Activated CD4-positive, alpha-beta T cell treated with anti-CD3 and anti-CD28 coated beads for 36 hours (primary cell): Measurements from ENCODE around the gene INPP5A. TPM values are rescaled to one million over a fixed set of nuclear protein-coding genes. Genes with fewer than 3 reads are reported as not detected.

Source experiments
- ATAC-seq: fragments of 200-7000 bp; cut with Tn5 transposase; one replicate; pipeline ENCODE4 v1.10.0; 2021; ENCODE audit warnings: mild to moderate bottlenecking, moderate library complexity
- CTCF ChIA-PET: fragments of 350-600 bp; sonication (Branson Sonifier 250); formaldehyde crosslinking; loops from one replicate; lab custom pipeline; 2021; ENCODE audit warnings: antibody characterized with exemption; lab: Charles Lee
- POLR2A ChIA-PET: fragments of 350-600 bp; sonication (Branson Sonifier 250); formaldehyde crosslinking; loops from one replicate; lab custom pipeline; 2021; ENCODE audit warnings: antibody characterized with exemption, inconsistent platforms; lab: Charles Lee
- DNase-seq: peaks from one replicate; pipeline ENCODE4 v3.0.0-alpha.2; 2020
- H3K27ac Mint-ChIP-seq: one replicate; pipeline ENCODE4 v1.8.0; 2021; ENCODE audit warnings: mixed read lengths
- H3K27me3 Mint-ChIP-seq: one replicate; pipeline ENCODE4 v1.8.0; 2021; ENCODE audit warnings: mixed read lengths
- H3K36me3 Mint-ChIP-seq: one replicate; pipeline ENCODE4 v1.8.0; 2021; ENCODE audit warnings: low read depth, mixed read lengths
- H3K4me1 Mint-ChIP-seq: one replicate; pipeline ENCODE4 v1.8.0; 2021; ENCODE audit warnings: mixed read lengths
- H3K4me3 Mint-ChIP-seq: one replicate; pipeline ENCODE4 v1.8.0; 2021; ENCODE audit warnings: mild to moderate bottlenecking, moderate library complexity, mixed read lengths
- H3K9me3 Mint-ChIP-seq: one replicate; pipeline ENCODE4 v1.8.0; 2021; ENCODE audit warnings: low read depth, mixed read lengths
- intact Hi-C, 2 experiments: fragments of 100-400 bp; cut with DNase I in 1 of 2; cut with micrococcal nuclease in 1 of 2; formaldehyde crosslinking; loops; one replicate each; pipeline versions ENCODE4 v1.14.2 to v1.15.1; 2022 to 2024; cut with DNase I, micrococcal nuclease
- total RNA-seq, 2 experiments: library from RNA; stranded (reverse); gene quantifications; one replicate each; pipeline ENCODE4 v1.2.3, GENCODE V29; 2021

The INPP5A gene
- total RNA-seq, 2 experiments from 2014 or later: 8.1 to 9.3 TPM

- Mint-ChIP-seq H3K4me3 (no peak overlapping the region), H3K27ac (no peak overlapping the region), H3K27me3 (no peaks in the 10 kb centered on the region), H3K36me3 (peaks cover 14% of the 10 kb centered on the region), H3K4me1 (peaks cover 19% of the 10 kb centered on the region), H3K9me3 (peaks cover 2% of the 10 kb centered on the region)
- intact Hi-C loops: no loop called here
- POLR2A ChIA-PET: no interaction called here
- DNase-seq (no peak), ATAC-seq (no peak)
- CTCF ChIA-PET: no interaction called here
Observed at GRCh38 chr10:132687893-132688579, 150.4 kb downstream of the INPP5A start.

- peaks cover 4% of the 10 kb centered on the region for H3K9me3 Mint-ChIP-seq
- H3K27me3 Mint-ChIP-seq: no peaks in the 10 kb centered on the region
- peaks cover 16% of the 10 kb centered on the region for H3K36me3 Mint-ChIP-seq
- H3K27ac Mint-ChIP-seq: no peak overlapping the region
- CTCF ChIA-PET: no interaction called here
- ATAC-seq (no peak), DNase-seq (no peak)
- H3K4me1 Mint-ChIP-seq: peaks cover 17% of the 10 kb centered on the region
- intact Hi-C loops: no loop called here
- POLR2A ChIA-PET: no interaction called here
- H3K4me3 Mint-ChIP-seq: no peak overlapping the region
Observed at GRCh38 chr10:132688580-132689420, 151.2 kb downstream of the INPP5A start.

- CTCF ChIA-PET: interaction anchor here (0.5 kb wide), 1 partner anchor 250 kb away, joined by 3 read pairs; no protein-coding TSS in a partner anchor
- ATAC-seq (no peak), DNase-seq (no peak)
- POLR2A ChIA-PET: no interaction called here
- Mint-ChIP-seq H3K27ac (no peak overlapping the region), H3K9me3 (peaks cover 11% of the 10 kb centered on the region), H3K4me3 (no peak overlapping the region), H3K36me3 (peaks cover 20% of the 10 kb centered on the region), H3K4me1 (peaks cover 8% of the 10 kb centered on the region), H3K27me3 (no peaks in the 10 kb centered on the region)
- intact Hi-C loops: no loop called here
Observed at GRCh38 chr10:132689721-132690360, 152.3 kb downstream of the INPP5A start.

GRCh38 chr10:132690401-132690800 lies 152.8 kb downstream of the INPP5A start:
- ChIA-PET CTCF (no interaction called here), POLR2A (no interaction called here)
- Mint-ChIP-seq H3K4me3 (no peak overlapping the region), H3K36me3 (peaks cover 20% of the 10 kb centered on the region), H3K27me3 (no peaks in the 10 kb centered on the region), H3K4me1 (peaks cover 2% of the 10 kb centered on the region), H3K9me3 (peaks cover 11% of the 10 kb centered on the region), H3K27ac (no peak overlapping the region)
- ATAC-seq: no peak
- intact Hi-C loops: no loop called here
- no peak for DNase-seq

GRCh38 chr10:132690821-132691610 lies 153.4 kb downstream of the INPP5A start:
- intact Hi-C loops: no loop called here
- no peak overlapping the region for H3K27ac Mint-ChIP-seq
- no peaks in the 10 kb centered on the region for H3K27me3 Mint-ChIP-seq
- no peak for ATAC-seq
- peaks cover 20% of the 10 kb centered on the region for H3K36me3 Mint-ChIP-seq
- no peak for DNase-seq
- H3K4me1 Mint-ChIP-seq: no peaks in the 10 kb centered on the region
- no peak overlapping the region for H3K4me3 Mint-ChIP-seq
- H3K9me3 Mint-ChIP-seq: peaks cover 11% of the 10 kb centered on the region
- POLR2A ChIA-PET: no interaction called here
- CTCF ChIA-PET: no interaction called here

GRCh38 chr10:132691711-132692153 lies 154.1 kb downstream of the INPP5A start:
- Mint-ChIP-seq H3K27me3 (no peaks in the 10 kb centered on the region), H3K4me3 (no peak overlapping the region), H3K27ac (no peak overlapping the region), H3K36me3 (peaks cover 20% of the 10 kb centered on the region), H3K9me3 (peaks cover 11% of the 10 kb centered on the region), H3K4me1 (no peaks in the 10 kb centered on the region)
- DNase-seq (no peak), ATAC-seq (no peak)
- POLR2A ChIA-PET: no interaction called here
- CTCF ChIA-PET: no interaction called here
- intact Hi-C loops: no loop called here

- no peak overlapping the region for H3K4me3 Mint-ChIP-seq
Observed at GRCh38 chr10:132692311-132692710, 154.7 kb downstream of the INPP5A start.

GRCh38 chr10:132693676-132694075 lies 156.1 kb downstream of the INPP5A start:
- H3K27ac Mint-ChIP-seq: no peak overlapping the region
- intact Hi-C loops: no loop called here
- peaks cover 19% of the 10 kb centered on the region for H3K36me3 Mint-ChIP-seq
- H3K9me3 Mint-ChIP-seq: peaks cover 11% of the 10 kb centered on the region
- no peaks in the 10 kb centered on the region for H3K27me3 Mint-ChIP-seq
- H3K4me3 Mint-ChIP-seq: no peak overlapping the region
- ATAC-seq (no peak), DNase-seq (no peak)
- no peaks in the 10 kb centered on the region for H3K4me1 Mint-ChIP-seq
- POLR2A ChIA-PET: no interaction called here
- CTCF ChIA-PET: interaction anchor here (0.9 to 1.8 kb wide), 2 partner anchors 25 to 39 kb away, joined by 3 to 6 read pairs; no protein-coding TSS in a partner anchor

More at GRCh38 chr10:132692311-132692710, 154.7 kb downstream of the INPP5A start:
- no peak for ATAC-seq
- Mint-ChIP-seq H3K9me3 (peaks cover 11% of the 10 kb centered on the region), H3K4me1 (no peaks in the 10 kb centered on the region), H3K36me3 (peaks cover 20% of the 10 kb centered on the region), H3K27me3 (no peaks in the 10 kb centered on the region), H3K27ac (no peak overlapping the region)
- DNase-seq: no peak
- POLR2A ChIA-PET: no interaction called here
- intact Hi-C loops: no loop called here
- CTCF ChIA-PET: interaction anchor here (1.8 kb wide), 1 partner anchor 38 kb away, joined by 6 read pairs; no protein-coding TSS in a partner anchor

- Mint-ChIP-seq H3K36me3 (peaks cover 12% of the 10 kb centered on the region), H3K27ac (no peak overlapping the region), H3K4me3 (no peak overlapping the region), H3K27me3 (no peaks in the 10 kb centered on the region), H3K4me1 (no peaks in the 10 kb centered on the region), H3K9me3 (peaks cover 11% of the 10 kb centered on the region)
- intact Hi-C loops: no loop called here
- ATAC-seq (peak; percentile 30), DNase-seq (no peak)
- ChIA-PET POLR2A (no interaction called here), CTCF (no interaction called here)
Observed at GRCh38 chr10:132696204-132696603, 158.6 kb downstream of the INPP5A start.

- ATAC-seq: no peak
- CTCF ChIA-PET: no interaction called here
Observed at GRCh38 chr10:132696728-132697577, 159.4 kb downstream of the INPP5A start.

More at GRCh38 chr10:132696728-132697577, 159.4 kb downstream of the INPP5A start:
- Mint-ChIP-seq H3K27me3 (no peaks in the 10 kb centered on the region), H3K9me3 (peaks cover 9% of the 10 kb centered on the region), H3K4me3 (no peak overlapping the region), H3K27ac (no peak overlapping the region), H3K36me3 (peaks cover 8% of the 10 kb centered on the region), H3K4me1 (no peaks in the 10 kb centered on the region)
- POLR2A ChIA-PET: no interaction called here
- intact Hi-C loops: no loop called here
- DNase-seq: no peak
